ENCODE measurements around the gene ACAP3. TPM values are rescaled to one million over a fixed set of nuclear protein-coding genes. Genes with fewer than 3 reads are reported as not detected.

The ACAP3 gene
- total and polyA plus RNA-seq, 4 donors: 58.7 to 265 (median 146) TPM

GRCh38 chr1:1331068-1331965, 23.6 kb upstream of the ACAP3 start, which contains the start of gene TAS1R3:
TAS1R3 (plus strand) TSS chr1:1331280; CDS start chr1:1331346, 66 bp downstream.
- Histone ChIP-seq H3K9me3 (ENCODE audit: control insufficient read depth, insufficient read depth, low read length) (no peaks in the 10 kb centered on the region), H3K27ac (ENCODE audit: low read depth, low read length) (no peak within 1 kb of the TSS), H3K4me1 (ENCODE audit: control insufficient read depth, insufficient read depth, low read length) (peaks cover 16% of the 10 kb centered on the region), H3K4me3 (ENCODE audit: low read depth, low read length) (no peak within 1 kb of the TSS), H3K27me3 (ENCODE audit: control insufficient read depth, insufficient read depth, low read length) (no peaks in the 10 kb centered on the region), H3K36me3 (ENCODE audit: control insufficient read depth, insufficient read depth, low read length) (peaks cover 93% of the 10 kb centered on the region)
- 85% methylated on average over 41 of the region's 41 CpGs for WGBS (ENCODE audit: insufficient coverage)
- DNase-seq (ENCODE audit: low read depth in 4 of 6, low spot score in 6 of 6): no peak

- Histone ChIP-seq H3K4me3 (ENCODE audit: low read depth, low read length) (no peak overlapping the region), H3K27ac (ENCODE audit: low read depth, low read length) (no peak overlapping the region), H3K4me1 (ENCODE audit: control insufficient read depth, insufficient read depth, low read length) (peaks cover 24% of the 10 kb centered on the region), H3K36me3 (ENCODE audit: control insufficient read depth, insufficient read depth, low read length) (peaks cover 93% of the 10 kb centered on the region), H3K9me3 (ENCODE audit: control insufficient read depth, insufficient read depth, low read length) (no peaks in the 10 kb centered on the region), H3K27me3 (ENCODE audit: control insufficient read depth, insufficient read depth, low read length) (no peaks in the 10 kb centered on the region)
- DNase-seq (ENCODE audit: low read depth in 4 of 6, low spot score in 6 of 6): no peak
- WGBS (ENCODE audit: insufficient coverage): 75% methylated on average over 15 of the region's 15 CpGs
Measured at GRCh38 chr1:1330366-1331067, 22.8 kb upstream of the ACAP3 start.

GRCh38 chr1:1329304-1330210, 21.8 kb upstream of the ACAP3 start:
- Histone ChIP-seq H3K4me3 (ENCODE audit: low read depth, low read length) (no peak overlapping the region), H3K9me3 (ENCODE audit: control insufficient read depth, insufficient read depth, low read length) (no peaks in the 10 kb centered on the region), H3K27ac (ENCODE audit: low read depth, low read length) (no peak overlapping the region), H3K36me3 (ENCODE audit: control insufficient read depth, insufficient read depth, low read length) (peaks cover 89% of the 10 kb centered on the region), H3K27me3 (ENCODE audit: control insufficient read depth, insufficient read depth, low read length) (no peaks in the 10 kb centered on the region), H3K4me1 (ENCODE audit: control insufficient read depth, insufficient read depth, low read length) (peaks cover 31% of the 10 kb centered on the region)
- 93% methylated on average over 58 of the region's 58 CpGs for WGBS (ENCODE audit: insufficient coverage)
- DNase-seq (ENCODE audit: low read depth in 4 of 6, low spot score in 6 of 6): no peak

- Histone ChIP-seq H3K36me3 (ENCODE audit: control insufficient read depth, insufficient read depth, low read length) (peaks cover 76% of the 10 kb centered on the region), H3K9me3 (ENCODE audit: control insufficient read depth, insufficient read depth, low read length) (no peaks in the 10 kb centered on the region), H3K27me3 (ENCODE audit: control insufficient read depth, insufficient read depth, low read length) (no peaks in the 10 kb centered on the region), H3K27ac (ENCODE audit: low read depth, low read length) (no peak overlapping the region), H3K4me3 (ENCODE audit: low read depth, low read length) (no peak overlapping the region), H3K4me1 (ENCODE audit: control insufficient read depth, insufficient read depth, low read length) (peaks cover 36% of the 10 kb centered on the region)
- 85% methylated on average over 13 of the region's 15 CpGs for WGBS (ENCODE audit: insufficient coverage)
- no peak for DNase-seq (ENCODE audit: low read depth in 4 of 6, low spot score in 6 of 6)
Measured at GRCh38 chr1:1328254-1328653, 20.5 kb upstream of the ACAP3 start.

- DNase-seq (ENCODE audit: low read depth in 4 of 6, low spot score in 6 of 6): no peak
- Histone ChIP-seq H3K27ac (ENCODE audit: low read depth, low read length) (no peak overlapping the region), H3K4me3 (ENCODE audit: low read depth, low read length) (no peak overlapping the region), H3K4me1 (ENCODE audit: control insufficient read depth, insufficient read depth, low read length) (peaks cover 42% of the 10 kb centered on the region), H3K36me3 (ENCODE audit: control insufficient read depth, insufficient read depth, low read length) (peaks cover 73% of the 10 kb centered on the region), H3K27me3 (ENCODE audit: control insufficient read depth, insufficient read depth, low read length) (no peaks in the 10 kb centered on the region), H3K9me3 (ENCODE audit: control insufficient read depth, insufficient read depth, low read length) (no peaks in the 10 kb centered on the region)
- WGBS (ENCODE audit: insufficient coverage): 91% methylated on average over 40 of the region's 40 CpGs
Measured at GRCh38 chr1:1327291-1327690, 19.6 kb upstream of the ACAP3 start.

GRCh38 chr1:1326075-1326605, 18.4 kb upstream of the ACAP3 start:
- no peaks in the 10 kb centered on the region for H3K27me3 ChIP-seq (ENCODE audit: control insufficient read depth, insufficient read depth, low read length)
- H3K4me3 ChIP-seq (ENCODE audit: low read depth, low read length): no peak overlapping the region
- 86% methylated on average over 7 of the region's 8 CpGs for WGBS (ENCODE audit: insufficient coverage)
- H3K4me1 ChIP-seq (ENCODE audit: control insufficient read depth, insufficient read depth, low read length): peaks cover 45% of the 10 kb centered on the region
- no peak for DNase-seq (ENCODE audit: low read depth in 4 of 6, low spot score in 6 of 6)
- no peak overlapping the region for H3K27ac ChIP-seq (ENCODE audit: low read depth, low read length)
- no peaks in the 10 kb centered on the region for H3K9me3 ChIP-seq (ENCODE audit: control insufficient read depth, insufficient read depth, low read length)
- H3K36me3 ChIP-seq (ENCODE audit: control insufficient read depth, insufficient read depth, low read length): peaks cover 78% of the 10 kb centered on the region

- no peak for DNase-seq (ENCODE audit: low read depth in 4 of 6, low spot score in 6 of 6)
- Histone ChIP-seq H3K4me1 (ENCODE audit: control insufficient read depth, insufficient read depth, low read length) (peaks cover 38% of the 10 kb centered on the region), H3K27me3 (ENCODE audit: control insufficient read depth, insufficient read depth, low read length) (no peaks in the 10 kb centered on the region), H3K36me3 (ENCODE audit: control insufficient read depth, insufficient read depth, low read length) (peaks cover 78% of the 10 kb centered on the region), H3K4me3 (ENCODE audit: low read depth, low read length) (peak overlapping the region; percentile 58), H3K27ac (ENCODE audit: low read depth, low read length) (peak overlapping the region; percentile 33), H3K9me3 (ENCODE audit: control insufficient read depth, insufficient read depth, low read length) (no peaks in the 10 kb centered on the region)
- WGBS (ENCODE audit: insufficient coverage): 74% methylated on average over 16 of the region's 16 CpGs
Measured at GRCh38 chr1:1325288-1326074, 17.8 kb upstream of the ACAP3 start.

- peaks cover 36% of the 10 kb centered on the region for H3K4me1 ChIP-seq (ENCODE audit: control insufficient read depth, insufficient read depth, low read length)
- peak within 1 kb of the TSS; percentile 33 for H3K27ac ChIP-seq (ENCODE audit: low read depth, low read length)
Measured at GRCh38 chr1:1324524-1325287, 17.0 kb upstream of the ACAP3 start, which contains the start of the genes CPTP and INTS11. CPTP (plus strand) TSS chr1:1324802; CDS start chr1:1326911, 2,109 bp downstream. INTS11 (minus strand) TSS chr1:1324660; CDS start chr1:1324608, 52 bp downstream.

More at GRCh38 chr1:1324524-1325287, 17.0 kb upstream of the ACAP3 start, which contains the start of the genes CPTP and INTS11:
- no peaks in the 10 kb centered on the region for H3K9me3 ChIP-seq (ENCODE audit: control insufficient read depth, insufficient read depth, low read length)
- H3K36me3 ChIP-seq (ENCODE audit: control insufficient read depth, insufficient read depth, low read length): peaks cover 79% of the 10 kb centered on the region
- WGBS (ENCODE audit: insufficient coverage): under 1% methylated on average over 84 of the region's 84 CpGs
- peak; percentile 59 to 98 (median 88) for DNase-seq (ENCODE audit: low read depth in 4 of 6, low spot score in 6 of 6)
- peak within 1 kb of the TSS; percentile 58 for H3K4me3 ChIP-seq (ENCODE audit: low read depth, low read length)
- no peaks in the 10 kb centered on the region for H3K27me3 ChIP-seq (ENCODE audit: control insufficient read depth, insufficient read depth, low read length)

Measured in spinal cord (tissue), 10 donors.